Nucleus accumbens (tissue), 56 donors: ENCODE data around the gene PCMT1.
"Not testable (repeated sequence)": the region's sequence is repeated elsewhere in the genome, so short reads cannot be mapped to it uniquely, and the experiment has no call there.

Experiments
- DNase-seq, 56 donors: peaks; one replicate each; lab custom pipeline; 2025; lab: John Stamatoyannopoulos, UW

PCMT1 gene

GRCh38 chr6:149749594-149750135, at the start of gene PCMT1:
Gene PCMT1, plus strand, starts transcription at chr6:149749741. Its CDS starts 161 bp downstream, at chr6:149749902.
- DNase-seq, result peak in 55 of 56 donors; percentile 12 to 92 (median 83)

- no peak for DNase-seq
Measured at GRCh38 chr6:149701714-149702113, 47.8 kb upstream of the PCMT1 start.

- DNase-seq, result no peak
Measured at GRCh38 chr6:149711711-149712110, 37.8 kb upstream of the PCMT1 start.

GRCh38 chr6:149714442-149714841, 35.1 kb upstream of the PCMT1 start:
- DNase-seq, result no peak

- DNase-seq, result no peak
Measured at GRCh38 chr6:149716181-149716963, 33.2 kb upstream of the PCMT1 start.

- DNase-seq, result no peak
Measured at GRCh38 chr6:149717255-149717587, 32.3 kb upstream of the PCMT1 start.

- DNase-seq, result peak; percentile 9 to 94 (median 84)
Measured at GRCh38 chr6:149717588-149718458, 31.7 kb upstream of the PCMT1 start, which contains the start of gene LATS1. Gene LATS1, minus strand, starts transcription at chr6:149718101. Its CDS starts 15,975 bp downstream, at chr6:149702126.

- no peak for DNase-seq
Measured at GRCh38 chr6:149719531-149719930, 30.0 kb upstream of the PCMT1 start.

GRCh38 chr6:149723262-149723661, 26.3 kb upstream of the PCMT1 start:
- no peak for DNase-seq

GRCh38 chr6:149723771-149724417, 25.6 kb upstream of the PCMT1 start:
- DNase-seq, result peak in 37 of 56 donors; percentile 0 to 72 (median 23)

- no peak for DNase-seq
Measured at GRCh38 chr6:149725785-149726184, 23.8 kb upstream of the PCMT1 start.

GRCh38 chr6:149727793-149728498, 21.6 kb upstream of the PCMT1 start:
- no peak for DNase-seq

GRCh38 chr6:149728499-149729234, 20.9 kb upstream of the PCMT1 start:
- no peak for DNase-seq

GRCh38 chr6:149729824-149730223, 19.7 kb upstream of the PCMT1 start:
- DNase-seq, result no peak

GRCh38 chr6:149733089-149733720, 16.3 kb upstream of the PCMT1 start:
- no peak for DNase-seq

GRCh38 chr6:149734915-149735314, 14.6 kb upstream of the PCMT1 start:
- no peak for DNase-seq

- DNase-seq, result not testable (repeated sequence)
Measured at GRCh38 chr6:149745252-149745651, 4.3 kb upstream of the PCMT1 start.

- peak; percentile 11 to 94 (median 83) for DNase-seq
Measured at GRCh38 chr6:149746147-149746946, 3.2 kb upstream of the PCMT1 start, which contains the start of gene NUP43. Gene NUP43, minus strand, starts transcription at chr6:149746529. Its CDS starts 34 bp downstream, at chr6:149746495.
